HUES6 (cell line): ENCODE measurements around the gene STXBP5L.

Source experiments
- H3K27ac ChIP-seq: 2 replicates; pipeline ENCODE4 v1.7.0; 2013; ENCODE audit warnings: low read depth, mild to moderate bottlenecking, low read length, inconsistent platforms
- H3K27me3 ChIP-seq: 2 replicates; pipeline ENCODE4 v1.6.1; 2013; ENCODE audit warnings: low read length; ENCODE audit not compliant: control insufficient read depth, insufficient read depth
- H3K36me3 ChIP-seq: 2 replicates; pipeline ENCODE4 v1.6.1; 2013; ENCODE audit warnings: low read length; ENCODE audit not compliant: control insufficient read depth, insufficient read depth
- H3K4me1 ChIP-seq: 2 replicates; pipeline ENCODE4 v1.6.1; 2013; ENCODE audit warnings: low read length; ENCODE audit not compliant: control insufficient read depth, insufficient read depth
- H3K4me3 ChIP-seq: 2 replicates; pipeline ENCODE4 v1.5.1; 2013; ENCODE audit warnings: low read depth, low read length
- H3K9ac ChIP-seq: one replicate; pipeline ENCODE4 v1.6.1; 2013; ENCODE audit warnings: mild to moderate bottlenecking, low read length
- H3K9me3 ChIP-seq: 2 replicates; pipeline ENCODE4 v1.6.1; 2013; ENCODE audit warnings: low read depth, low read length; ENCODE audit not compliant: control insufficient read depth, insufficient read depth

The STXBP5L gene

GRCh38 chr3:120908795-120909601 lies 993 bp downstream of the STXBP5L start:
- Histone ChIP-seq H3K9ac (peak overlapping the region; percentile 34), H3K27ac (no peak overlapping the region)

DNA sequence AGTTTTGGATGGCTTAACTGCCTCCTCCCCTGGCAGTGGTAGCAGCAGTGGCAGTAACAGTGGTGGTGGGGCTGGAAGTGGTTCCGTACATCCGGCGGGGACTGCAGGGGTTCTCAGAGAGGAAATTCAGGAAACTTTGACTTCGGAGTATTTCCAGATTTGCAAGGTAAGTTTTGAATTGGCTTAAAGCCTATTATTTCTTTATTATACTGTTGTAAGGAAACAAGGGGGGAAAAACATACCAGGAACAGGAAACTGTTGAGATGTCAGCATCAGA lies 1.5 kb downstream of the STXBP5L start:
- 0 out of 2 replicates have a peak, but pooled peaks cover 6% of the 10 kb centered on the region for H3K4me1 ChIP-seq
- no peaks in the 10 kb centered on the region for H3K36me3 ChIP-seq
- no peak overlapping the region for H3K27ac ChIP-seq
- H3K27me3 ChIP-seq = peaks cover 30% of the 10 kb centered on the region
- H3K9me3 ChIP-seq = no peaks in the 10 kb centered on the region
- peak overlapping the region; percentile 84 for H3K4me3 ChIP-seq
- H3K9ac ChIP-seq = peak overlapping the region; percentile 34

More at GRCh38 chr3:120908795-120909601, 993 bp downstream of the STXBP5L start:
- peaks cover 30% of the 10 kb centered on the region for H3K27me3 ChIP-seq
- H3K9me3 ChIP-seq = no peaks in the 10 kb centered on the region
- H3K4me1 ChIP-seq = 0 out of 2 replicates have a peak, but pooled peaks cover 6% of the 10 kb centered on the region
- H3K36me3 ChIP-seq = no peaks in the 10 kb centered on the region
- peak overlapping the region; percentile 84 for H3K4me3 ChIP-seq

DNA sequence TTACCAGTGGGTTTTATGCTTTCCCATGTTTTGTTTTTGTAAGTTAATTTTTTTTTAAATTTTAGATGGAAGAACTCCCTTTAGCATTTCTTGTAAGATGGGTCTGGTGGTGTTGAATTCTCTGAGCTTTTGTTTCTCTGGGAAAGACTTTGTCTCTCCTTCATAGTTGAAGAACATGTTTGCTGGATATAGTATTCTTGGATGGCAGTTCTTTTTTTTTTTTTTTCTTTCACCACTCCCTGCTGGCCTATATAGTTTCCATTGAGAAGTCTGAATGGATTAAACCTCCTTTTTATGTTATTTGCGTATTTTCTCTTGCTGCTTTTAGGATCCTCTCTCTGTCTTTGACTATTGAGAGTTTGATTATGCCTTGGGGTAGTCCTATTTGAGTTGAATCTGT lies 18.1 kb downstream of the STXBP5L start:
- Histone ChIP-seq H3K9ac (no peak overlapping the region), H3K4me3 (no peak overlapping the region), H3K36me3 (no peaks in the 10 kb centered on the region), H3K4me1 (no peaks in the 10 kb centered on the region), H3K9me3 (peaks cover 9% of the 10 kb centered on the region; the same call in 1 of the 2 replicates), H3K27me3 (no peaks in the 10 kb centered on the region), H3K27ac (no peak overlapping the region)

DNA sequence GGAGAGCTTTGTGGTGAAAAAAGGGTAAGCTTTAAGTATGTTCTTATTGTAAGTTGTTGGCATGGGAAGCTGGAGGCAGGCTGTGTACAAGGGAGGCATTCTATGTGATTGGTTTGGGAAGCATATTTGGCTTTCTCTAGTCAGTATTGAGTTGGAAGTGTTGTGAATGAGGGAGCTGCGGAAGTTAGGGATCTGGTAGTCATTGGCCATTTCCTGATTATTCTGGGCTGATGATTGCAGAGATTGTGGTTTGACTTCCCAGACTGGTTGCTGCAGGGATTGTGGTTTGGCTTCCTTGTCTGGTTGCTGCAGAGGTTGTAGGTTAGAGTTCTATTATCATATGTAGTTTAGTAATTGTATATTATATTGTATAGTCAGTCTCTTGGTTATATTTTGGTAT lies 21.0 kb downstream of the STXBP5L start:
- Histone ChIP-seq H3K4me1 (no peaks in the 10 kb centered on the region), H3K27me3 (no peaks in the 10 kb centered on the region), H3K36me3 (no peaks in the 10 kb centered on the region), H3K4me3 (no peak overlapping the region), H3K9me3 (peaks cover 9% of the 10 kb centered on the region; the same call in 1 of the 2 replicates), H3K9ac (no peak overlapping the region), H3K27ac (no peak overlapping the region)

DNA sequence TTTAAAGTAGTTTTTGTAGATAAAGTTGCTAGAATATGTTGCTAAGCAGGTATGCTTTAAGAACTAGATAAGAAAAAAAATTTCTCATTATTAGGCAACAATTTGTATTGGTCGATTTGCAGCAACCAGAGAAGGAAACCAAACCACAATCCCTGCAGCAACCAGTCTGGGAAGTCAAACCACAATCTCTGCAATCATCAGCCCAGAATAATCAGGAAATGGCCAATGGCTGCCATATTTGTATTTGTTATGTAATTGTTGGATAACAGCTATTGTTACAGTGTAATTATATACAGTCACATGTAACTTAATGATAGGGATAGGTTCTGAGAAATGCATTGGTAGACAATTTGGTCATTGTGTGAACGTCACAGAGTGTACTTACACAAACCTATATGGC lies 23.6 kb downstream of the STXBP5L start:
- Histone ChIP-seq H3K27ac (no peak overlapping the region), H3K9ac (no peak overlapping the region), H3K4me3 (no peak overlapping the region), H3K36me3 (no peaks in the 10 kb centered on the region), H3K9me3 (peaks cover 5% of the 10 kb centered on the region; the same call in 1 of the 2 replicates), H3K4me1 (no peaks in the 10 kb centered on the region), H3K27me3 (no peaks in the 10 kb centered on the region)

DNA sequence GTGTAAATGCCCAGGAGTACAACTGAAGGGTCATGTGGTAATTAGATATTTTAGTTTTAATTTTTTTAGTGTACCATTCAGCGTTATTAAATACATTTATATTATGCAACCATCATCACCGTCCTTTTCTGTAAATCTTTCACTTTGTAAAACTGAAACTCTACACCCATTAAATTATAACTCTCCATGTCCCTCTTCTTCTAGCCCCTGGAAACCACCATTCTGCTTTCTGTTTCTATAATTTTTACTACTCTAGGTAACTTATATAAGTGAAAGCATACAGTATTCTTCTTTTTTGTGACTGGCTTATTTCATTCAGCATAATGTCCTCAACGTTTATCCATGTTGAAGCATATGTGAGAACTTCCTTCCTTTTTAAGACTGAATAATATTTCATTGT lies 48.1 kb downstream of the STXBP5L start:
- Histone ChIP-seq H3K27ac (no peak overlapping the region), H3K9ac (no peak overlapping the region), H3K9me3 (peaks cover 2% of the 10 kb centered on the region), H3K4me3 (no peak overlapping the region), H3K27me3 (no peaks in the 10 kb centered on the region), H3K36me3 (no peaks in the 10 kb centered on the region), H3K4me1 (no peaks in the 10 kb centered on the region)

- Histone ChIP-seq H3K4me3 (no peak overlapping the region), H3K9me3 (no peaks in the 10 kb centered on the region; the same call in 1 of the 2 replicates), H3K27ac (no peak overlapping the region), H3K36me3 (no peaks in the 10 kb centered on the region), H3K9ac (no peak overlapping the region), H3K4me1 (peaks cover 7% of the 10 kb centered on the region; the same call in 1 of the 2 replicates), H3K27me3 (no peaks in the 10 kb centered on the region)
These were observed 74.8 kb downstream of the STXBP5L start for GRCh38 chr3:120982608-120983320.

- H3K9ac ChIP-seq = no peak overlapping the region
- H3K36me3 ChIP-seq = no peaks in the 10 kb centered on the region
- no peak overlapping the region for H3K4me3 ChIP-seq
These were observed 75.3 kb downstream of the STXBP5L start for GRCh38 chr3:120983321-120983665.

GRCh38 chr3:120983841-120984240 lies 75.8 kb downstream of the STXBP5L start:
- H3K27me3 ChIP-seq = no peaks in the 10 kb centered on the region
- no peak overlapping the region for H3K27ac ChIP-seq

More at GRCh38 chr3:120983321-120983665, 75.3 kb downstream of the STXBP5L start:
- H3K4me1 ChIP-seq = peaks cover 7% of the 10 kb centered on the region; the same call in 1 of the 2 replicates
- no peak overlapping the region for H3K27ac ChIP-seq
- H3K27me3 ChIP-seq = no peaks in the 10 kb centered on the region
- no peaks in the 10 kb centered on the region; the same call in 1 of the 2 replicates for H3K9me3 ChIP-seq

DNA sequence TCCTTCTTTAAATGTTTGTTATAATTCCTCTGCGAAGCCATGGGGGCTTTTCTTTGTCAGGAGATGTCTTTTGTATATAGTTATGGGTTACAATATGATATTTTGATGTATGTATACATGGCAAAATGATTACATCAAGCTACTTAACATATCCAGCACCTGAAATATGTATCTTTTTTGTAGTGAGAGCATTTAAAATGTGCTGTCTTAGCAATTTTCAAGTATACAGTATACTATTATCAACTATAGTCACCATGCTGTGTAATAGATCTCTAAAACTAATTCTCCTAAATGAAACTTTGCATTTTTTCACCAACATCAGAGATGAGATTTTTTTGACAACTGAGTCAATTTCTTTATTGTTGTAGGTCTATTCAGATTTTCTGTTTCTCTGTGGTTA lies 77.2 kb downstream of the STXBP5L start:
- Histone ChIP-seq H3K4me3 (no peak overlapping the region), H3K9ac (no peak overlapping the region), H3K27ac (no peak overlapping the region), H3K27me3 (no peaks in the 10 kb centered on the region), H3K9me3 (no peaks in the 10 kb centered on the region), H3K36me3 (no peaks in the 10 kb centered on the region), H3K4me1 (peaks cover 7% of the 10 kb centered on the region; the same call in 1 of the 2 replicates)

More at GRCh38 chr3:120983841-120984240, 75.8 kb downstream of the STXBP5L start:
- no peak overlapping the region for H3K9ac ChIP-seq
- H3K9me3 ChIP-seq = no peaks in the 10 kb centered on the region; the same call in 1 of the 2 replicates
- no peak overlapping the region for H3K4me3 ChIP-seq
- H3K36me3 ChIP-seq = no peaks in the 10 kb centered on the region
- H3K4me1 ChIP-seq = peaks cover 7% of the 10 kb centered on the region; the same call in 1 of the 2 replicates

GRCh38 chr3:120988994-120989393 lies 81.0 kb downstream of the STXBP5L start:
- H3K4me3 ChIP-seq = no peak overlapping the region
- H3K27me3 ChIP-seq = no peaks in the 10 kb centered on the region

More at GRCh38 chr3:120988994-120989393, 81.0 kb downstream of the STXBP5L start:
- H3K36me3 ChIP-seq = no peaks in the 10 kb centered on the region
- H3K9ac ChIP-seq = no peak overlapping the region
- H3K4me1 ChIP-seq = no peaks in the 10 kb centered on the region; the same call in 1 of the 2 replicates
- no peaks in the 10 kb centered on the region for H3K9me3 ChIP-seq
- no peak overlapping the region for H3K27ac ChIP-seq
